ENCODE measurements around the gene LDLRAD4. TPM values are rescaled to one million over a fixed set of nuclear protein-coding genes. Genes with fewer than 3 reads are reported as not detected.

LDLRAD4 gene
- total RNA-seq, 1 donor from 2014 or later: 34.1 TPM

GRCh38 chr18:13406736-13407135 is 188.2 kb downstream of the LDLRAD4 start:
- Mint-ChIP-seq H3K36me3 (ENCODE audit: low read depth, unreplicated experiment) (peaks cover 5% of the 10 kb centered on the region), H3K9me3 (ENCODE audit: unreplicated experiment) (no peaks in the 10 kb centered on the region), H3K27me3 (ENCODE audit: unreplicated experiment) (peaks cover 4% of the 10 kb centered on the region), H3K4me1 (ENCODE audit: unreplicated experiment) (peaks cover 2% of the 10 kb centered on the region), H3K27ac (ENCODE audit: unreplicated experiment) (no peak overlapping the region), H3K4me3 (ENCODE audit: unreplicated experiment) (no peak overlapping the region)
- no peak for TF ChIP-seq CTCF (IDR thresholded peaks at IDR 0.05; ENCODE audit: unreplicated experiment)
- DNase-seq (ENCODE audit: low spot score): no peak

- Mint-ChIP-seq H3K36me3 (ENCODE audit: low read depth, unreplicated experiment) (peaks cover 11% of the 10 kb centered on the region), H3K9me3 (ENCODE audit: unreplicated experiment) (peaks cover 5% of the 10 kb centered on the region), H3K27me3 (ENCODE audit: unreplicated experiment) (peaks cover 2% of the 10 kb centered on the region), H3K4me3 (ENCODE audit: unreplicated experiment) (no peak overlapping the region), H3K4me1 (ENCODE audit: unreplicated experiment) (peaks cover 1% of the 10 kb centered on the region), H3K27ac (ENCODE audit: unreplicated experiment) (no peak overlapping the region)
- no peak for DNase-seq (ENCODE audit: low spot score)
- TF ChIP-seq CTCF (IDR thresholded peaks at IDR 0.05; ENCODE audit: unreplicated experiment): no peak
Measured at GRCh38 chr18:13407484-13407883, 188.9 kb downstream of the LDLRAD4 start.

- DNase-seq (ENCODE audit: low spot score): no peak
- Mint-ChIP-seq H3K36me3 (ENCODE audit: low read depth, unreplicated experiment) (peaks cover 11% of the 10 kb centered on the region), H3K4me1 (ENCODE audit: unreplicated experiment) (no peaks in the 10 kb centered on the region), H3K27ac (ENCODE audit: unreplicated experiment) (no peak overlapping the region), H3K27me3 (ENCODE audit: unreplicated experiment) (peaks cover 2% of the 10 kb centered on the region), H3K9me3 (ENCODE audit: unreplicated experiment) (peaks cover 5% of the 10 kb centered on the region), H3K4me3 (ENCODE audit: unreplicated experiment) (no peak overlapping the region)
- TF ChIP-seq CTCF (IDR thresholded peaks at IDR 0.05; ENCODE audit: unreplicated experiment): no peak
Measured at GRCh38 chr18:13409026-13409425, 190.5 kb downstream of the LDLRAD4 start.

GRCh38 chr18:13409997-13410396 is 191.4 kb downstream of the LDLRAD4 start:
- peaks cover 8% of the 10 kb centered on the region for H3K27me3 Mint-ChIP-seq (ENCODE audit: unreplicated experiment)
- H3K27ac Mint-ChIP-seq (ENCODE audit: unreplicated experiment): peak overlapping the region; percentile 54
- no peak for DNase-seq (ENCODE audit: low spot score)
- TF ChIP-seq CTCF (IDR thresholded peaks at IDR 0.05; ENCODE audit: unreplicated experiment): no peak
- peaks cover 5% of the 10 kb centered on the region for H3K9me3 Mint-ChIP-seq (ENCODE audit: unreplicated experiment)
- no peak overlapping the region for H3K4me3 Mint-ChIP-seq (ENCODE audit: unreplicated experiment)
- no peaks in the 10 kb centered on the region for H3K4me1 Mint-ChIP-seq (ENCODE audit: unreplicated experiment)
- peaks cover 11% of the 10 kb centered on the region for H3K36me3 Mint-ChIP-seq (ENCODE audit: low read depth, unreplicated experiment)

- no peak for DNase-seq (ENCODE audit: low spot score)
- peaks cover 5% of the 10 kb centered on the region for H3K9me3 Mint-ChIP-seq (ENCODE audit: unreplicated experiment)
- H3K4me1 Mint-ChIP-seq (ENCODE audit: unreplicated experiment): no peaks in the 10 kb centered on the region
- H3K4me3 Mint-ChIP-seq (ENCODE audit: unreplicated experiment): no peak overlapping the region
- H3K27ac Mint-ChIP-seq (ENCODE audit: unreplicated experiment): peak overlapping the region; percentile 54
- H3K36me3 Mint-ChIP-seq (ENCODE audit: low read depth, unreplicated experiment): peaks cover 11% of the 10 kb centered on the region
- H3K27me3 Mint-ChIP-seq (ENCODE audit: unreplicated experiment): peaks cover 8% of the 10 kb centered on the region
- no peak for TF ChIP-seq CTCF (IDR thresholded peaks at IDR 0.05; ENCODE audit: unreplicated experiment)
Measured at GRCh38 chr18:13410471-13410870, 191.9 kb downstream of the LDLRAD4 start.
